BLaER1 (cell line): ENCODE results near the gene ANKRD6.

Experiments used
- H3K27ac ChIP-seq: shearing (Covaris generic); formaldehyde crosslinking; 2 replicates; pipeline ENCODE4 v1.8.1; 2022
- H3K27me3 ChIP-seq: shearing (Covaris generic); formaldehyde crosslinking; 2 replicates; pipeline ENCODE4 v1.8.1; 2022
- H3K36me3 ChIP-seq: shearing (Covaris generic); formaldehyde crosslinking; 2 replicates; pipeline ENCODE4 v1.8.1; 2022
- H3K4me1 ChIP-seq: shearing (Covaris generic); formaldehyde crosslinking; 2 replicates; pipeline ENCODE4 v1.8.1; 2022
- H3K4me2 ChIP-seq: shearing (Covaris generic); formaldehyde crosslinking; 2 replicates; pipeline ENCODE4 v1.8.1; 2022
- H3K4me3 ChIP-seq: shearing (Covaris generic); formaldehyde crosslinking; 2 replicates; pipeline ENCODE4 v1.8.1; 2022
- H3K9ac ChIP-seq: shearing (Covaris generic); formaldehyde crosslinking; 2 replicates; pipeline ENCODE4 v1.8.1; 2022
- H3K9me3 ChIP-seq: shearing (Covaris generic); formaldehyde crosslinking; 2 replicates; pipeline ENCODE4 v1.8.1; 2022
- H4K20me1 ChIP-seq: shearing (Covaris generic); formaldehyde crosslinking; 2 replicates; pipeline ENCODE4 v1.8.1; 2022
- Cebpa-rat ChIP-seq: shearing (Covaris generic); IDR thresholded peaks from 2 replicates; pipeline ENCODE4 v1.8.1; 2022

The ANKRD6 gene

GRCh38 chr6:89566930-89567629, 134.1 kb downstream of the ANKRD6 start:
- no peak overlapping the region for H3K4me2 ChIP-seq
- no peaks in the 10 kb centered on the region for H3K27me3 ChIP-seq
- no peak overlapping the region for H3K4me3 ChIP-seq
- no peaks in the 10 kb centered on the region for H3K36me3 ChIP-seq
- H3K9ac ChIP-seq: no peak overlapping the region
- no peak overlapping the region for H3K27ac ChIP-seq
- H4K20me1 ChIP-seq: no peaks in the 10 kb centered on the region
- H3K4me1 ChIP-seq: no peaks in the 10 kb centered on the region
- TF ChIP-seq Cebpa-rat: no peak
- H3K9me3 ChIP-seq: no peaks in the 10 kb centered on the region

- Histone ChIP-seq H4K20me1 (no peaks in the 10 kb centered on the region), H3K36me3 (no peaks in the 10 kb centered on the region), H3K4me2 (no peak overlapping the region), H3K9ac (no peak overlapping the region), H3K4me3 (no peak overlapping the region), H3K4me1 (no peaks in the 10 kb centered on the region), H3K9me3 (no peaks in the 10 kb centered on the region), H3K27me3 (no peaks in the 10 kb centered on the region), H3K27ac (no peak overlapping the region)
- no peak for TF ChIP-seq Cebpa-rat
Observed at GRCh38 chr6:89567630-89568390, 134.9 kb downstream of the ANKRD6 start.

- peak overlapping the region; percentile 66 for H3K4me2 ChIP-seq
- no peak overlapping the region; the same call in 1 of the 2 replicates for H3K27ac ChIP-seq
- H4K20me1 ChIP-seq: no peaks in the 10 kb centered on the region
- H3K9ac ChIP-seq: no peak overlapping the region
- H3K36me3 ChIP-seq: no peaks in the 10 kb centered on the region
- TF ChIP-seq Cebpa-rat: no peak
- H3K4me3 ChIP-seq: no peak overlapping the region
- H3K9me3 ChIP-seq: no peaks in the 10 kb centered on the region
- H3K4me1 ChIP-seq: peaks cover 25% of the 10 kb centered on the region
- no peaks in the 10 kb centered on the region for H3K27me3 ChIP-seq
Observed at GRCh38 chr6:89574910-89575561, 142.1 kb downstream of the ANKRD6 start.

GRCh38 chr6:89575562-89575960, 142.6 kb downstream of the ANKRD6 start:
- no peak for TF ChIP-seq Cebpa-rat
- no peak overlapping the region for H3K4me3 ChIP-seq
- no peak overlapping the region for H3K9ac ChIP-seq
- no peak overlapping the region; the same call in 1 of the 2 replicates for H3K27ac ChIP-seq
- no peaks in the 10 kb centered on the region for H3K36me3 ChIP-seq
- peak overlapping the region; percentile 66 for H3K4me2 ChIP-seq
- no peaks in the 10 kb centered on the region for H4K20me1 ChIP-seq
- no peaks in the 10 kb centered on the region for H3K27me3 ChIP-seq
- no peaks in the 10 kb centered on the region for H3K9me3 ChIP-seq
- peaks cover 25% of the 10 kb centered on the region for H3K4me1 ChIP-seq

GRCh38 chr6:89580997-89581666, 148.2 kb downstream of the ANKRD6 start:
- H3K4me2 ChIP-seq: no peak overlapping the region
- no peaks in the 10 kb centered on the region for H3K27me3 ChIP-seq
- H3K9me3 ChIP-seq: no peaks in the 10 kb centered on the region
- H3K4me3 ChIP-seq: no peak overlapping the region
- no peaks in the 10 kb centered on the region for H3K36me3 ChIP-seq
- H4K20me1 ChIP-seq: no peaks in the 10 kb centered on the region
- H3K4me1 ChIP-seq: peaks cover 7% of the 10 kb centered on the region
- no peak overlapping the region for H3K9ac ChIP-seq
- H3K27ac ChIP-seq: no peak overlapping the region
- TF ChIP-seq Cebpa-rat: no peak

- Histone ChIP-seq H3K4me3 (no peak overlapping the region), H4K20me1 (no peaks in the 10 kb centered on the region), H3K9ac (no peak overlapping the region), H3K4me2 (no peak overlapping the region), H3K4me1 (peaks cover 1% of the 10 kb centered on the region), H3K36me3 (no peaks in the 10 kb centered on the region), H3K27me3 (no peaks in the 10 kb centered on the region), H3K9me3 (no peaks in the 10 kb centered on the region), H3K27ac (no peak overlapping the region)
- TF ChIP-seq Cebpa-rat: no peak
Observed at GRCh38 chr6:89581689-89582088, 148.7 kb downstream of the ANKRD6 start.

- Histone ChIP-seq H3K4me1 (no peaks in the 10 kb centered on the region), H3K9me3 (no peaks in the 10 kb centered on the region), H3K27me3 (no peaks in the 10 kb centered on the region), H4K20me1 (no peaks in the 10 kb centered on the region), H3K4me3 (no peak overlapping the region), H3K4me2 (no peak overlapping the region), H3K36me3 (no peaks in the 10 kb centered on the region), H3K27ac (no peak overlapping the region), H3K9ac (no peak overlapping the region)
- no peak for TF ChIP-seq Cebpa-rat
Observed at GRCh38 chr6:89582669-89583325, 149.8 kb downstream of the ANKRD6 start.

GRCh38 chr6:89583559-89583958, 150.6 kb downstream of the ANKRD6 start:
- no peak overlapping the region for H3K4me2 ChIP-seq
- no peaks in the 10 kb centered on the region for H3K27me3 ChIP-seq
- H3K27ac ChIP-seq: no peak overlapping the region
- no peaks in the 10 kb centered on the region for H3K9me3 ChIP-seq
- no peaks in the 10 kb centered on the region for H3K4me1 ChIP-seq
- no peak for TF ChIP-seq Cebpa-rat
- no peaks in the 10 kb centered on the region for H4K20me1 ChIP-seq
- H3K9ac ChIP-seq: no peak overlapping the region
- H3K4me3 ChIP-seq: no peak overlapping the region
- H3K36me3 ChIP-seq: no peaks in the 10 kb centered on the region

GRCh38 chr6:89584539-89584938, 151.6 kb downstream of the ANKRD6 start:
- Histone ChIP-seq H3K4me3 (no peak overlapping the region), H4K20me1 (no peaks in the 10 kb centered on the region), H3K9ac (no peak overlapping the region), H3K4me2 (no peak overlapping the region), H3K9me3 (no peaks in the 10 kb centered on the region), H3K27me3 (no peaks in the 10 kb centered on the region), H3K27ac (no peak overlapping the region), H3K36me3 (no peaks in the 10 kb centered on the region), H3K4me1 (no peaks in the 10 kb centered on the region)
- TF ChIP-seq Cebpa-rat: no peak
